ENCODE results near the gene PAM.
"Not testable (repeated sequence)": the region's sequence is repeated elsewhere in the genome, so short reads cannot be mapped to it uniquely, and the experiment has no call there.

Gene PAM

DNA sequence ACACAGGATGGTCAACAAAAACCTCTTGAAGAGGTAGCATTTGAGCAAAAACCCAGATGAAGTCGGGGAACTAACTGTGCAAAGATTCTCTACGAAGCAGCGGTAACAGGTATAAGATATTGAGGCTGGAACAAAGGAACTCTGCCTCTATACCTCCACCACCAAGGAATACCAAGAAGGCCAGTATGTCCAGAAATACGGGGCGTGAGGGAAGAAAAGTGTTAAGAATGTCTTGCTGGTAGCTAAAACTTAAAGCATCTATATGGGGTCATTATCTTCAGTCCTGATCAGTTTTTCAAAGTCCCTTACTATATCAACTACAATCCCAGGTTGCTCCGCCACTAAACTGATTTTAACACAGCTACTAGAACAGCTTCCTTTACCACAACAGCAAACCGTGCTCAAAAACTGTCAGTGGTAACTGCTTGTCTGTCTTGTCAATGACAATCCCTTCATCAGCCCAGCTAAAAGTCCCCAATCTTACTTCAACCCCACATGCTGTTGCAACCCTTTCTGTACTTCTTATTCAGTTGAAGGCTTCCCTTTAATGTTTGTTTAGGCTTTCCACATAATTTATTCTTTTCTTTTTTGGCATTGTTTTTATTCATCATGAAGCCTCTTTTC lies 9.4 kb downstream of the PAM start:
- no CpG with 5 or more reads among the region's 7 CpGs for WGBS (ENCODE audit: insufficient coverage, insufficient read length)

DNA sequence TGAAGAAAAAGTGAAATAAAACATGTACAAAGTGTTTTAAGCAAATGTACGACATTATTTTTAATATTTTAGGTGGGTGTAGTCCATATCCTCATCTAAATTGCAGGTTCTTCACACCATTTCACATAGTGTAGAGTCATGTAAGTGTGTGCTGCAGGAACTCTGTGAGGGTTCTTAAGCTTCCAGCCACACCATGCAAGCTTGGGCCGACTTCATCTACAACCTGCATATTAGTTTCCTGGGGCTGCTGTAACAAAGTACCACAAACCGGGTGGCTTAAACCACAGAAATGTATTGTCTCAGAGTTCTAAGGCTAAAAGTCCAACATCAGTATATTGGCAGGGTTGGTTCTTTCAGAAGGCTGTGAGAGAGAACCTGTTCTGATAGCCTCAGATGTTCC lies 10.2 kb downstream of the PAM start:
- peaks cover 2% of the 10 kb centered on the region; the same call in 1 of the 2 replicates for H3K4me1 ChIP-seq (ENCODE audit: control insufficient read depth, insufficient read depth, low read length)
- no peaks in the 10 kb centered on the region for H3K36me3 ChIP-seq (ENCODE audit: control insufficient read depth, insufficient read depth, low read length)
- H3K4me3 ChIP-seq (ENCODE audit: low read length), result no peak overlapping the region
- no CpG with 5 or more reads among the region's 3 CpGs for WGBS (ENCODE audit: insufficient coverage, insufficient read length)
- DNase-seq (ENCODE audit: low read depth, low spot score), result no peak
- H3K27me3 ChIP-seq (ENCODE audit: control insufficient read depth, insufficient read depth, low read length), result no peaks in the 10 kb centered on the region
- no peaks in the 10 kb centered on the region for H3K9me3 ChIP-seq (ENCODE audit: control insufficient read depth, insufficient read depth, low read length)
- H3K27ac ChIP-seq (ENCODE audit: low read length), result no peak overlapping the region

More for the DNA sequence above, 9.4 kb downstream of the PAM start:
- no peaks in the 10 kb centered on the region for H3K9me3 ChIP-seq (ENCODE audit: control insufficient read depth, insufficient read depth, low read length)
- H3K27me3 ChIP-seq (ENCODE audit: control insufficient read depth, insufficient read depth, low read length), result no peaks in the 10 kb centered on the region
- DNase-seq (ENCODE audit: low read depth, low spot score), result no peak
- H3K4me1 ChIP-seq (ENCODE audit: control insufficient read depth, insufficient read depth, low read length), result peaks cover 2% of the 10 kb centered on the region; the same call in 1 of the 2 replicates
- H3K27ac ChIP-seq (ENCODE audit: low read length), result no peak overlapping the region
- no peak overlapping the region for H3K4me3 ChIP-seq (ENCODE audit: low read length)
- no peaks in the 10 kb centered on the region for H3K36me3 ChIP-seq (ENCODE audit: control insufficient read depth, insufficient read depth, low read length)

DNA sequence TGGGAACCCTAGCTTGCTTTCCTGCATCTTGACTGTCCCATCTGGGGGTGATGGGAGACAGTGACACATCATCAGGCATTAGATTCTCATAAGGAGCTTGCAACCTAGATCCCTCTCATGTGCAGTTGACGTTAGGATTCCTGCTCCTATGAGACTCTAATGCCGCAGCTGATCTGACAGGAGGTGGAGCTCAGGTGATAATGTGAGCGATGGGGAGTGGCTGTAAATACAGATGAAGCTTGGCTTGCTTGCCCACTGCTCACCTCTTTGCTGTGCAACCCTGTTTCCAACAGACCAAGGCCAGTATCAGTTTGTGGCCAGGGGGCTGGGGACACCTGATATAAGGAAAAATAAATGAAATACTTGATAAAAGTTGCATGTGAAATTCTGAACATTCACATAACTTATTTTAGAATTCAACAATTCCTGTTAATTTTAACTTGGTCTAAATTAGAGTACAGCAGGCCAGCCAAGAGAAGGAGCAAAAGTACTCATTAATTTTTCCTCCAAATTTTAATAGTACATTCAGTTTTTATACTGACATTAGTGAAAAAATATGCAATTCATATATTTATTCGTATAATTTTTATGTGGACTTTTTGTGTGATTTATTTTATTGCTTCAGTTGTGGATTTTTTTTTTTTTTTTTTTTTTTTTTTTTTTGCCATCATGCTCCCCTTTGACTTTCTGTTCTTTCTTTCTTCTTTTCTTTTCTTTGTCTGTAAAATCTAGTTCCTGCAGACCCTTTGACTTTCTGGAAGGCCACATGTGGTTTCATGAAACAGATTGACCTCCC lies 11.4 kb downstream of the PAM start:
- Histone ChIP-seq H3K4me3 (ENCODE audit: low read length) (no peak overlapping the region), H3K9me3 (ENCODE audit: control insufficient read depth, insufficient read depth, low read length) (no peaks in the 10 kb centered on the region), H3K4me1 (ENCODE audit: control insufficient read depth, insufficient read depth, low read length) (peaks cover 2% of the 10 kb centered on the region; the same call in 1 of the 2 replicates), H3K36me3 (ENCODE audit: control insufficient read depth, insufficient read depth, low read length) (no peaks in the 10 kb centered on the region), H3K27ac (ENCODE audit: low read length) (no peak overlapping the region), H3K27me3 (ENCODE audit: control insufficient read depth, insufficient read depth, low read length) (no peaks in the 10 kb centered on the region)
- 100% methylated on average over 1 of the region's 4 CpGs for WGBS (ENCODE audit: insufficient coverage, insufficient read length)
- no peak for DNase-seq (ENCODE audit: low read depth, low spot score)

- Histone ChIP-seq H3K27me3 (ENCODE audit: control insufficient read depth, insufficient read depth, low read length) (no peaks in the 10 kb centered on the region), H3K36me3 (ENCODE audit: control insufficient read depth, insufficient read depth, low read length) (no peaks in the 10 kb centered on the region), H3K27ac (ENCODE audit: low read length) (no peak overlapping the region), H3K9me3 (ENCODE audit: control insufficient read depth, insufficient read depth, low read length) (no peaks in the 10 kb centered on the region), H3K4me3 (ENCODE audit: low read length) (no peak overlapping the region), H3K4me1 (ENCODE audit: control insufficient read depth, insufficient read depth, low read length) (no peaks in the 10 kb centered on the region)
- no peak for DNase-seq (ENCODE audit: low read depth, low spot score)
- whole genome bisulfite sequencing (ENCODE audit: insufficient coverage, insufficient read length), result no CpG with 5 or more reads among the region's 2 CpGs
Measured at GRCh38 chr5:102767862-102768261, 12.8 kb downstream of the PAM start.

DNA sequence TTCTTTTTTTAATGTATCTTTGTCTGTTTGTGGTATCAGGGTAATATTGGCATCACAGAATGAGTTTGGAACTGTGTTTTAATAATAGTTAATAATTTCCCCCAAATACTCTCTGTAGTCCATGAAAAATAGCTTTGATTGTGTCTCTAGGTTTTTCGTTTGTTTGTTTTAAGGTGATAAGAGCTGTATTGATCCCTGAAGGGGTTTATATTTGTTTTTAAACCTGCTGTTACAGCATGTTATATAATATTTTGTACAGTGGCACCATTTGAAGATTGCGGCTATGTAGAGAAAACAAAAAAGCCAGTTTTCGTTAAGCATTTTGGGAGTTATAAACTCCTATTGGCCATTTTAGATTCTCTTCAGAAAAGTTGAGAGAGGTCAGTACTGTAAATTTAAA lies 15.7 kb downstream of the PAM start:
- Histone ChIP-seq H3K4me1 (ENCODE audit: control insufficient read depth, insufficient read depth, low read length) (no peaks in the 10 kb centered on the region), H3K27ac (ENCODE audit: low read length) (no peak overlapping the region), H3K27me3 (ENCODE audit: control insufficient read depth, insufficient read depth, low read length) (no peaks in the 10 kb centered on the region), H3K4me3 (ENCODE audit: low read length) (no peak overlapping the region), H3K9me3 (ENCODE audit: control insufficient read depth, insufficient read depth, low read length) (no peaks in the 10 kb centered on the region), H3K36me3 (ENCODE audit: control insufficient read depth, insufficient read depth, low read length) (no peaks in the 10 kb centered on the region)
- DNase-seq (ENCODE audit: low read depth, low spot score), result no peak
- no CpG with 5 or more reads among the region's 3 CpGs for WGBS (ENCODE audit: insufficient coverage, insufficient read length)

GRCh38 chr5:102771435-102771834 lies 16.3 kb downstream of the PAM start:
- H3K4me1 ChIP-seq (ENCODE audit: control insufficient read depth, insufficient read depth, low read length), result no peaks in the 10 kb centered on the region
- no peak for DNase-seq (ENCODE audit: low read depth, low spot score)
- no peak overlapping the region for H3K4me3 ChIP-seq (ENCODE audit: low read length)
- H3K36me3 ChIP-seq (ENCODE audit: control insufficient read depth, insufficient read depth, low read length), result no peaks in the 10 kb centered on the region
- H3K27me3 ChIP-seq (ENCODE audit: control insufficient read depth, insufficient read depth, low read length), result no peaks in the 10 kb centered on the region
- no peaks in the 10 kb centered on the region for H3K9me3 ChIP-seq (ENCODE audit: control insufficient read depth, insufficient read depth, low read length)
- H3K27ac ChIP-seq (ENCODE audit: low read length), result no peak overlapping the region

DNA sequence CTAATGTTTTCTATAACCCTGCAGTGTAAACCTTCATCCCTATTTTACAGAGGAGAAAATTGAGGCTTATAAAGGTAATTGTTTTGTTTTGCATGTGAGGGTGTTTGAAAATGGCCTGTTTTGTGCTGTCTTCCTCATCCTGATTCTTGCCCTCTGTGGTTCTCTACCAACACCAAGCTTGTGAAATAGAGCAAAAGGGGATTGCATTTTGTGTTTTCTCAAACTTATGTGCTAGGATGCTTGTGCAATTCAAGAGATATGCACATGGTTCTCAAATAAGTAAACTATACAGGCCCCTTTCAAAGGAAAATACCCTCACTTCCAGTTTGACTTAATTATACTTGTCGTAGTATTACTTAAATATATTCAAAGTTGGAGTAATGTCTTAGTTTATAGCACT lies 17.2 kb downstream of the PAM start:
- Histone ChIP-seq H3K36me3 (ENCODE audit: control insufficient read depth, insufficient read depth, low read length) (no peaks in the 10 kb centered on the region), H3K9me3 (ENCODE audit: control insufficient read depth, insufficient read depth, low read length) (no peaks in the 10 kb centered on the region), H3K27ac (ENCODE audit: low read length) (no peak overlapping the region), H3K27me3 (ENCODE audit: control insufficient read depth, insufficient read depth, low read length) (no peaks in the 10 kb centered on the region), H3K4me3 (ENCODE audit: low read length) (no peak overlapping the region), H3K4me1 (ENCODE audit: control insufficient read depth, insufficient read depth, low read length) (no peaks in the 10 kb centered on the region)
- DNase-seq (ENCODE audit: low read depth, low spot score), result no peak
- WGBS (ENCODE audit: insufficient coverage, insufficient read length), result no CpG with 5 or more reads among the region's 1 CpG

DNA sequence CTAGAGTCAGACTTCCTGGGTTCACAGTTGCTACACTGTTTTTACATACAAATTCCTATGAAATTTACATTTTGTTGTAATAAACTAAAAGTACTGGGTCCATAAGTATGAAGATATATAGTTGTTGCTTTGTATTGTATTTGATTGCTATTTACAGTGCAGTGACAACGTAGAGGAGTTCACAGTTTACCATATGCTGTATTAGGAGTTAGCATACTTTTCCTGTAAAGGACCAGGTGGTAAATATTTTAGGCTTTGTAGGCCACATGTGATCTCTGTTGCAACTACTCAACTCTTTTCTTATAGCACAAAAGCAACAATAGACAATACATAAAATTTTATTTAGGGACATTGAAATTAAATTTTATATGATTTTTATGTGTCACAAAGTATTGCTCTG lies 18.0 kb downstream of the PAM start:
- DNase-seq (ENCODE audit: low read depth, low spot score), result no peak
- Histone ChIP-seq H3K4me1 (ENCODE audit: control insufficient read depth, insufficient read depth, low read length) (no peaks in the 10 kb centered on the region), H3K27ac (ENCODE audit: low read length) (no peak overlapping the region), H3K9me3 (ENCODE audit: control insufficient read depth, insufficient read depth, low read length) (no peaks in the 10 kb centered on the region), H3K27me3 (ENCODE audit: control insufficient read depth, insufficient read depth, low read length) (no peaks in the 10 kb centered on the region), H3K4me3 (ENCODE audit: low read length) (no peak overlapping the region), H3K36me3 (ENCODE audit: control insufficient read depth, insufficient read depth, low read length) (no peaks in the 10 kb centered on the region)
- no CpG with 5 or more reads among the region's 1 CpG for WGBS (ENCODE audit: insufficient coverage, insufficient read length)

DNA sequence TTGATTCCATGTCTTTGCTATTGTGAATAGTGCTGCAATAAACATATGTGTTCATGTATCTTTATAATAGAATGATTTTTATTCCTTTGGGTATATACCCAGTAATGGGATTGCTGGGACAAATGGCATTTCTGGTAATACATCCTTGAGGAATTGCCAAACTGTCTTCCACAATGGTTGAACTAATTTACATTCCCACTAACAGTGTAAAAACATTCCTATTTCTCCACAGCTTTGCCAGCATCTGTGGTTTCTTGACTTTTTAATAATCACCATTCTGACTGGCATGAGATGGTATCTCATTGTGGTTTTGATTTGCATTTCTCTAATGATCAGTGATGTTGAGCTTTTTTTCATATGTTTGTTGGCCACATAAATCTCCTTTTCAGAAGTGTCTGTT lies 20.7 kb downstream of the PAM start:
- not testable (repeated sequence) for H3K9me3 ChIP-seq (ENCODE audit: control insufficient read depth, insufficient read depth, low read length); H3K27ac ChIP-seq (ENCODE audit: low read length); H3K4me3 ChIP-seq (ENCODE audit: low read length); H3K27me3 ChIP-seq (ENCODE audit: control insufficient read depth, insufficient read depth, low read length); DNase-seq (ENCODE audit: low read depth, low spot score); H3K36me3 ChIP-seq (ENCODE audit: control insufficient read depth, insufficient read depth, low read length); H3K4me1 ChIP-seq (ENCODE audit: control insufficient read depth, insufficient read depth, low read length)

DNA sequence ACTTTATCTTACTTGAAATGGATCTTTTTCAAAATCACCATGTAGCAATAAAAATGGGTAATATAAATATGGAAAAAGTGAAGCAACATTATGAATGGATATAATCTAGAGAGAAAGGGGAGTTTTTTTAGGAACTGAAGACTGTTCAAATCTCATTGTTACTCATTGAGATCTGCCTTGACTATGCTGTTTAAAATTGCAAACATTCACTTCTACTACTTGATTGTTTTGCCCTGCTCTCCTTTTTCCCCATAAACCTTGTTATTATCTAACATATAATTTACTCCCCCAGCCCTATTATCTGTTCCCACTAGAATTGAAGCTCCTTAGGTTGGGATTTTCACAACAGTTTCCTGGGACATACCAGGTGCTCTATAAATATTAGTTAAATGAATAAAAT lies 22.0 kb downstream of the PAM start:
- Histone ChIP-seq H3K4me1 (ENCODE audit: control insufficient read depth, insufficient read depth, low read length) (no peaks in the 10 kb centered on the region), H3K27me3 (ENCODE audit: control insufficient read depth, insufficient read depth, low read length) (no peaks in the 10 kb centered on the region), H3K9me3 (ENCODE audit: control insufficient read depth, insufficient read depth, low read length) (no peaks in the 10 kb centered on the region), H3K27ac (ENCODE audit: low read length) (no peak overlapping the region), H3K4me3 (ENCODE audit: low read length) (no peak overlapping the region), H3K36me3 (ENCODE audit: control insufficient read depth, insufficient read depth, low read length) (no peaks in the 10 kb centered on the region)
- DNase-seq (ENCODE audit: low read depth, low spot score), result no peak

DNA sequence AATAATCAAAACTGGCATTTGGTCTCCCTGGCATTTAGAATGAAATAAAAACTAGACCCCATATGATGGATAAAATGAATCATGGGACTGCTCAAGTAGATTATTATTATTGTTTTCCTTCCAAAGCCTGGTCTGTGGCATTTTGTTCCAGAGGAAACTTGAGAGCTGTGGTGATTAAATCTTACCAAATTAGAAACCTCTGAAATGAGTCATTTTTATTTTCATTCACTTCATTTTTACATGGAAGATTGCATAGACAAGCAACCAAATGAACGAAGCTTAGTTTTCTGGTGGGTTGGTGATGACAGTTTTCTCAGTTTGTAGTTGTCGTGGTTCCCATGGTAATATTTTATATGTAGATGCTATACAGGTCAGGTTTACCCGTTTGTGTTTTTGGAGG lies 23.4 kb downstream of the PAM start:
- Histone ChIP-seq H3K4me3 (ENCODE audit: low read length) (no peak overlapping the region), H3K27me3 (ENCODE audit: control insufficient read depth, insufficient read depth, low read length) (no peaks in the 10 kb centered on the region), H3K9me3 (ENCODE audit: control insufficient read depth, insufficient read depth, low read length) (no peaks in the 10 kb centered on the region), H3K36me3 (ENCODE audit: control insufficient read depth, insufficient read depth, low read length) (no peaks in the 10 kb centered on the region), H3K4me1 (ENCODE audit: control insufficient read depth, insufficient read depth, low read length) (no peaks in the 10 kb centered on the region), H3K27ac (ENCODE audit: low read length) (no peak overlapping the region)
- no peak for DNase-seq (ENCODE audit: low read depth, low spot score)
- whole genome bisulfite sequencing (ENCODE audit: insufficient coverage, insufficient read length), result no CpG with 5 or more reads among the region's 3 CpGs

Measured in iPS DF 6.9 (cell line).